ENCODE measurements around the gene E2F2.

The E2F2 gene, protein sequence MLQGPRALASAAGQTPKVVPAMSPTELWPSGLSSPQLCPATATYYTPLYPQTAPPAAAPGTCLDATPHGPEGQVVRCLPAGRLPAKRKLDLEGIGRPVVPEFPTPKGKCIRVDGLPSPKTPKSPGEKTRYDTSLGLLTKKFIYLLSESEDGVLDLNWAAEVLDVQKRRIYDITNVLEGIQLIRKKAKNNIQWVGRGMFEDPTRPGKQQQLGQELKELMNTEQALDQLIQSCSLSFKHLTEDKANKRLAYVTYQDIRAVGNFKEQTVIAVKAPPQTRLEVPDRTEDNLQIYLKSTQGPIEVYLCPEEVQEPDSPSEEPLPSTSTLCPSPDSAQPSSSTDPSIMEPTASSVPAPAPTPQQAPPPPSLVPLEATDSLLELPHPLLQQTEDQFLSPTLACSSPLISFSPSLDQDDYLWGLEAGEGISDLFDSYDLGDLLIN
- total RNA-seq: 13.1 to 18.6 (median 18.0) reads per million in 3 donors

DNA sequence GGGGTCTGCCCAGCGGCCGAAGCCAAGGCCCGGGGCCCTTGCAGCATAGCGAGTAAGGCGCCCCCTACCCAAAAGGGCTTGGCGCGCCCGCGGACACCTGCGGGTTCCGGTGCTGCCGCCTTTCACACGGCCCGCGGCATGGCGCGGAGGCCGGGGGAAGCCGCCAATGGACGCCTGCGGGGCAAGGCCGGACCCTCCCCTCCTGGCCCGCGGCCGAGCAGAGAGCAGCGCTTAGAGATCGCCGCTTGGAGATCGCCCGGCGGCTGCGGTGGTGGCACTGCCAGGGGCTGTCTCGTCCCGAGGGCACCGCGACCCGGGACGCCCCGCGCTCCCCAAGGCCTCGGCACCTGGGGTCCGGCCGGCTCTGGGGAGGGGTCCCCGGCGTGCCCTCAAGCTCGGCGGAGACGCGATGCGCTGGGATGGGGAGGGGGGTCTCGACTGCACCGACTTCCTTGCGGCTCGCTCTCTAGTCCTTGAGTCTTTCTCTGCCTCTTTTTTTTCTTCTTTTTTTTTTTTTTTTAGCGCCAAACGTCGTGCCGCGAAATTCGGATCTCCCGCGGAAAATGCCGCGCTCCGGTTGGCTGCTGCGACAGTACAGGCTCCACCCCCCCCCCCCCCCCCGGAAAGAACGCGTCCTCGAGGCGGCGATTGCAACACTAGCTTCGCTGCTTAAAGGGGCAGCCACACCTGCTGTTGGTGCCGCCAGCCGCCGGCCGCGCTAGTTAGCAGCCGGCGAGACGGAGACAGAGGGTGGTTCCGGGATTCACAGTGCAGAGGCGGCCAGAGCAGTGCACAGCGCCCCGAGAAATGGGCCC, at the start of gene E2F2:
Gene E2F2, minus strand, starts transcription at position 487 of the 815 bp plus-strand sequence. Its CDS starts 440 bp downstream, at position 47.
- Histone ChIP-seq H3K27me3 (replicated peaks; ENCODE audit: control insufficient read depth, insufficient read depth, low read length, poor library complexity, severe bottlenecking) (no peaks in the 10 kb centered on the region), H3K4me1 (ENCODE audit: control insufficient read depth, insufficient read depth, low read length, poor library complexity, severe bottlenecking) (peaks cover 78% of the 10 kb centered on the region), H3K36me3 (ENCODE audit: control insufficient read depth, insufficient read depth, low read length) (no peaks in the 10 kb centered on the region), H3K4me3 (ENCODE audit: insufficient read depth, low read depth, low read length, poor library complexity, severe bottlenecking) (peak within 1 kb of the TSS; percentile 70), H3K9me3 (ENCODE audit: control insufficient read depth, low read length) (no peaks in the 10 kb centered on the region), H3K27ac (ENCODE audit: insufficient read depth, low read length, poor library complexity, severe bottlenecking) (peak within 1 kb of the TSS; percentile 53)
- DNase-seq: peak; percentile 72 to 79 (median 75)

- Histone ChIP-seq H3K36me3 (ENCODE audit: control insufficient read depth, insufficient read depth, low read length) (no peaks in the 10 kb centered on the region), H3K4me3 (ENCODE audit: insufficient read depth, low read depth, low read length, poor library complexity, severe bottlenecking) (no peak overlapping the region), H3K4me1 (ENCODE audit: control insufficient read depth, insufficient read depth, low read length, poor library complexity, severe bottlenecking) (peaks cover 28% of the 10 kb centered on the region), H3K9me3 (ENCODE audit: control insufficient read depth, low read length) (no peaks in the 10 kb centered on the region), H3K27me3 (replicated peaks; ENCODE audit: control insufficient read depth, insufficient read depth, low read length, poor library complexity, severe bottlenecking) (no peaks in the 10 kb centered on the region), H3K27ac (ENCODE audit: insufficient read depth, low read length, poor library complexity, severe bottlenecking) (no peak overlapping the region)
- DNase-seq: no peak
Measured at GRCh38 chr1:23578997-23579363, 47.9 kb upstream of the E2F2 start.

DNA sequence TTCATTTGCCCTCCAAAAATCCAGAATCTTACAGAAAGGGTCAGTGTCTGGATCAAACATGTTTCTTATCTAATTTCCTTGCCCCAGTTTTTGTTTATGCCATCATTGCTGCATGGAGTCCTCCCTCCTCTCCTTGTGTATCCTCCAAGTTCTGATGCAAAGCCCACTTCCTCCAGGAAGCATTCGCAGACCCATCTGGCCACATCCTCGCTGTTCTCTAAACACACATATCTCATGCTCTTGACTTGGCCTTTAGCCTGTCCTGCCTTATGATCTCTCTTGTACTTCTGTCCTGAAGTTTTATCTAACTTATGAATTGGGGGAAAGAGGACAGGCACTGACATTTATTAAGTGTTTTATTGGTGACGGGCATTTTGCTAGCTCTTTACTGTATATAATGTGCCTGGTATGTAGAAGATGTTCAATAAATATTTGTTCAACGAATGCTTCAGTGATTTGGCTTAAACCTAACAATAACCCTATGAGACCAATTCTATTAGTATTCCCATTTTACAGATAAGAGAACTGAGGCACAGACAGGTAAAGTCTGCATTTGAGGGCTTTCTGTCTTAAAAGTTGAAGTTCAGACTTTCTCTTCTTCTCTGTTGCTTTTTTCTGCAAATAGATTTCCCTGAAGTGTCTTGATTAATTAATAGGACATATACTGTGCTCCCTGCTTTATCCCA, 47.4 kb upstream of the E2F2 start:
- H3K4me1 ChIP-seq (ENCODE audit: control insufficient read depth, insufficient read depth, low read length, poor library complexity, severe bottlenecking): peaks cover 28% of the 10 kb centered on the region
- H3K36me3 ChIP-seq (ENCODE audit: control insufficient read depth, insufficient read depth, low read length): no peaks in the 10 kb centered on the region
- H3K4me3 ChIP-seq (ENCODE audit: insufficient read depth, low read depth, low read length, poor library complexity, severe bottlenecking): no peak overlapping the region
- H3K9me3 ChIP-seq (ENCODE audit: control insufficient read depth, low read length): no peaks in the 10 kb centered on the region
- H3K27me3 ChIP-seq (replicated peaks; ENCODE audit: control insufficient read depth, insufficient read depth, low read length, poor library complexity, severe bottlenecking): no peaks in the 10 kb centered on the region
- H3K27ac ChIP-seq (ENCODE audit: insufficient read depth, low read length, poor library complexity, severe bottlenecking): no peak overlapping the region
- DNase-seq: no peak

DNA sequence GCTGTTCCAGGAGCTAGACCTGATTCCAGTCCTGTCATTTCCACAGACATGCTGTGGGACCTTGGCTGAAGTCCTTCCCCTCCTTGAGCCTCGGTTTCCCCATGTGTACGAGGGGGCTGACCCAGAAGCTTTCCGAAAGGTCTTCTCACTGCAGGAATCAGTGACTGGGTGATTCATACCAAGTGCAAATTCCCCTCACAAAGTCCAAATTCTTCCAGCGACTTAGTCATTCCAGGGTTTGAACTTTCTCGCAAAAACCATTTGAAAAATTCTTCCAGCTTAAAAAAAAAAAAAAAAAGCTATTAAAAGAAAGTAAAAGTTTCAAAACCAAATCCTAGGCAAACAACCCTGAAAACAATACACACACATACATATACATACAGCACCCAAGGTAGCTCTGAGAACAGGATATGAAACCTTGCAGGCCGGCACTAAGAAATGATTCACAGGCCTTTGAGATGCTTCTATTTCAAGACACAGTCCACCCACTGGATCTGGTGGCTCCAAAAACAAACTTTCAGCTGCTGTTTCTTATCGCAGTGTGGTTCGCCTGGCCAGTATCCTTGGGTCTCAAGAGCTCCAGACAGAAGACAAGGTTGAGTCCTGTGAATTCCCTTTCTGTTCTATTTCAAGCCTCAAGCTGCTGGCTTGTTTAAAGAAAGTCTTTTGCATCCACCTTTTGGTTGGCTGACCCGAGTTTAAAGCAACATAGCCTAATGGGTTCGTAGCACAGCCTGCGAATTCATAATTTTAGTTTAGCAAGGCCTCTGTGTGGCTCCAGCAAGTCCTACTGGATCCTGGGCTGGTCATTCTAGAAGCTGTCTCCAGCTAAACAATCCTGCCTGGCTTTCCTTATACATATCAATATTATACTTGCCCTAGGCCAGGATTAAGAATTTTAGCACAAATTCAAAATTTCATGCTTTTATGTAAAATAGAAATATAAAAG, 46.3 kb upstream of the E2F2 start:
- H3K4me1 ChIP-seq (ENCODE audit: control insufficient read depth, insufficient read depth, low read length, poor library complexity, severe bottlenecking): peaks cover 28% of the 10 kb centered on the region
- H3K27me3 ChIP-seq (replicated peaks; ENCODE audit: control insufficient read depth, insufficient read depth, low read length, poor library complexity, severe bottlenecking): no peaks in the 10 kb centered on the region
- no peaks in the 10 kb centered on the region for H3K9me3 ChIP-seq (ENCODE audit: control insufficient read depth, low read length)
- H3K27ac ChIP-seq (ENCODE audit: insufficient read depth, low read length, poor library complexity, severe bottlenecking): no peak overlapping the region
- H3K4me3 ChIP-seq (ENCODE audit: insufficient read depth, low read depth, low read length, poor library complexity, severe bottlenecking): no peak overlapping the region
- H3K36me3 ChIP-seq (ENCODE audit: control insufficient read depth, insufficient read depth, low read length): no peaks in the 10 kb centered on the region
- DNase-seq: no peak

GRCh38 chr1:23576338-23577055, 45.5 kb upstream of the E2F2 start:
- no peak overlapping the region for H3K4me3 ChIP-seq (ENCODE audit: insufficient read depth, low read depth, low read length, poor library complexity, severe bottlenecking)
- H3K27ac ChIP-seq (ENCODE audit: insufficient read depth, low read length, poor library complexity, severe bottlenecking): no peak overlapping the region
- no peaks in the 10 kb centered on the region for H3K9me3 ChIP-seq (ENCODE audit: control insufficient read depth, low read length)
- H3K36me3 ChIP-seq (ENCODE audit: control insufficient read depth, insufficient read depth, low read length): no peaks in the 10 kb centered on the region
- DNase-seq: no peak
- no peaks in the 10 kb centered on the region for H3K27me3 ChIP-seq (replicated peaks; ENCODE audit: control insufficient read depth, insufficient read depth, low read length, poor library complexity, severe bottlenecking)
- H3K4me1 ChIP-seq (ENCODE audit: control insufficient read depth, insufficient read depth, low read length, poor library complexity, severe bottlenecking): peaks cover 28% of the 10 kb centered on the region

DNA sequence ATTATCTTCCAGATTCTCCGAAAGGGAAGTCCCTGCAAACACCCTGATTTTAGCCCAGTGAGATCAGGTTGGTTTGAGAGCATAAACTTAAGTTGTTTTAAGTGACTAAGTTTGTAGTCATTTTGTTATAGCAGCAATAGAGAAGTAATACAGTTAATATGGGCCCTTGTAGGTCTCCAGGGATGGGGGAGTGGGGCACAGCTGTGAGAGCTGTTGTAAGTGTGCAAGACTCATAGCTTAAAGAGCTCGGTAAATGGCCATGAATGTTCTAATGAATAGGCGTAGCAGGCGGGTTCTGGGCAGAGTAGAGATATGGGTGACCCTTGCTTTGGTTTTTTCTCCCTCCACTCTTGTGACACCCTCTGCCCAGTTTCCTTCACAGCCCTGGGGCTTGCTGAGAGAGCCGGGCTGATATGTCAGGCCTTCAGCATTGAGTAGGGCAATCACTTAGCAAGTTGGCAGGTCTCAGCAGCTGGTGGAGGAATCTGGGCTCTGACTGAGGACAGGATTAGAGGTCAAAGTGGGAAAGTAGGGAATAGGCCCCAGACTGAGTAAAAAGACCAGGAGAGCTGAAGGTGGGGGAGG, 44.3 kb upstream of the E2F2 start:
- DNase-seq: no peak
- Histone ChIP-seq H3K4me1 (ENCODE audit: control insufficient read depth, insufficient read depth, low read length, poor library complexity, severe bottlenecking) (peaks cover 28% of the 10 kb centered on the region), H3K27me3 (replicated peaks; ENCODE audit: control insufficient read depth, insufficient read depth, low read length, poor library complexity, severe bottlenecking) (no peaks in the 10 kb centered on the region), H3K9me3 (ENCODE audit: control insufficient read depth, low read length) (no peaks in the 10 kb centered on the region), H3K27ac (ENCODE audit: insufficient read depth, low read length, poor library complexity, severe bottlenecking) (no peak overlapping the region), H3K36me3 (ENCODE audit: control insufficient read depth, insufficient read depth, low read length) (no peaks in the 10 kb centered on the region), H3K4me3 (ENCODE audit: insufficient read depth, low read depth, low read length, poor library complexity, severe bottlenecking) (no peak overlapping the region)

DNA sequence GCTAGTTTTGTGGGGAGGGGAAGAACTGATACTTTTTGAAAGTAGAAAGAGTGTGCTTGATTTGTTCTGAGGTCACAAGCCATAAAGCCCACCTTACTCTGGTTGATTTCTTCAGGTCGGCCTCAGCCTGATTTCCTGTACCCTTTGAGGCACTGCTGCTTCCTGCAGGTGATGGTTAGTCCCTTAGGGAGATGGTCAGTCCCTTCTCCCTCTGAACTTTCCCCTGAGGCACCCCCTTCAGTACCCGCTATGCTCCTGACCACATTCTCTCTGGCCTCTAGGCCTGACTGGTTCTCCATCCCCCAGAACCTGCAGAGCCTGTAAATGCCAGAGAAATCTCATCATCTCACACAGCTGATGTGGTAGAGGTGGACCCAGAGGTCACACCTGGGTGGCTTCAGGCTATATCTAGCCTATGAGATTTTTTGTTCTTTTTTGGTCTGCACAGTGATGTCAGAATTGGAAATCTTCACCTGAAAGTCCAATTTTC, 43.3 kb upstream of the E2F2 start:
- H3K4me3 ChIP-seq (ENCODE audit: insufficient read depth, low read depth, low read length, poor library complexity, severe bottlenecking): no peak overlapping the region
- no peaks in the 10 kb centered on the region for H3K27me3 ChIP-seq (replicated peaks; ENCODE audit: control insufficient read depth, insufficient read depth, low read length, poor library complexity, severe bottlenecking)
- peaks cover 28% of the 10 kb centered on the region for H3K4me1 ChIP-seq (ENCODE audit: control insufficient read depth, insufficient read depth, low read length, poor library complexity, severe bottlenecking)
- H3K9me3 ChIP-seq (ENCODE audit: control insufficient read depth, low read length): no peaks in the 10 kb centered on the region
- H3K27ac ChIP-seq (ENCODE audit: insufficient read depth, low read length, poor library complexity, severe bottlenecking): no peak overlapping the region
- DNase-seq: no peak
- H3K36me3 ChIP-seq (ENCODE audit: control insufficient read depth, insufficient read depth, low read length): no peaks in the 10 kb centered on the region

GRCh38 chr1:23573574-23574182, 42.6 kb upstream of the E2F2 start:
- H3K4me1 ChIP-seq (ENCODE audit: control insufficient read depth, insufficient read depth, low read length, poor library complexity, severe bottlenecking): peaks cover 25% of the 10 kb centered on the region
- no peak overlapping the region for H3K27ac ChIP-seq (ENCODE audit: insufficient read depth, low read length, poor library complexity, severe bottlenecking)
- no peaks in the 10 kb centered on the region for H3K9me3 ChIP-seq (ENCODE audit: control insufficient read depth, low read length)
- no peaks in the 10 kb centered on the region for H3K27me3 ChIP-seq (replicated peaks; ENCODE audit: control insufficient read depth, insufficient read depth, low read length, poor library complexity, severe bottlenecking)
- no peaks in the 10 kb centered on the region for H3K36me3 ChIP-seq (ENCODE audit: control insufficient read depth, insufficient read depth, low read length)
- no peak for DNase-seq
- no peak overlapping the region for H3K4me3 ChIP-seq (ENCODE audit: insufficient read depth, low read depth, low read length, poor library complexity, severe bottlenecking)
